ENCODE results near the gene EID2.

DNA sequence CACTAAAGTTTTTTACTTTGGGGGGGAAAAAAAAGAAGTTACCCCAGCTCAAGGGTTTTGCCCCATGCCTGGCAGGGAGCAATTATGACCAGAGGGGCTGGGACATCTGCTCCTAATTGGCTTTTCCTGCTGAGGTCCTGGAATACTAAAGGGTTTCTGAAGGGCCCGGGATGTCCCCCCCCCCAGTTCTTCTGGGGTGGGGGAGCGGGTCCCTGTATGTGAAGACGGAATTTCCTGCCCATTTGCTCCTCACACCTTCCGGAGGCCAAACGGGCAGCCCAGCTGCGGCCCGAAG is 42.3 kb downstream of the EID2 start:
- TF ChIP-seq SMAD9 (CRISPR knock-in tag; IDR thresholded peaks at IDR 0.05) (no peak), ZFP91 (CRISPR knock-in tag; IDR thresholded peaks at IDR 0.05; ENCODE audit: borderline replicate concordance) (no peak)

All from HepG2 (cell line).